Trophoblast cell (in vitro differentiated cells and primary cell): ENCODE data around the gene BPGM.

ENCODE experiments used
- DNase-seq, 2 donors: peaks; one replicate each; pipeline ENCODE4 v3.0.0-alpha.2; 2016
- H2AFZ ChIP-seq: 2 replicates; pipeline ENCODE4 v1.6.1; 2013; ENCODE audit warnings: low read length, moderate library complexity, mild to moderate bottlenecking; ENCODE audit not compliant: insufficient read depth, poor library complexity
- H2AK5ac ChIP-seq: 2 replicates; pipeline ENCODE4 v1.6.1; 2013; ENCODE audit warnings: mild to moderate bottlenecking, low read length
- H2BK120ac ChIP-seq: 2 replicates; pipeline ENCODE4 v1.6.1; 2013; ENCODE audit warnings: low read length, mild to moderate bottlenecking, moderate library complexity; ENCODE audit not compliant: insufficient read depth, poor library complexity
- H2BK12ac ChIP-seq: 2 replicates; pipeline ENCODE4 v1.6.1; 2013; ENCODE audit warnings: mild to moderate bottlenecking, low read length, moderate library complexity
- H2BK5ac ChIP-seq: 2 replicates; pipeline ENCODE4 v1.6.1; 2013; ENCODE audit warnings: low read length, low read depth, moderate library complexity, mild to moderate bottlenecking; ENCODE audit not compliant: poor library complexity
- H3K14ac ChIP-seq: 2 replicates; pipeline ENCODE4 v1.6.1; 2013; ENCODE audit warnings: mild to moderate bottlenecking, low read length
- H3K18ac ChIP-seq: 2 replicates; pipeline ENCODE4 v1.6.1; 2013; ENCODE audit warnings: mild to moderate bottlenecking, low read length
- H3K23ac ChIP-seq: 2 replicates; pipeline ENCODE4 v1.6.1; 2013; ENCODE audit warnings: low read length
- H3K27ac ChIP-seq: 2 replicates; pipeline ENCODE4 v1.5.1; 2013; ENCODE audit warnings: low read depth, mild to moderate bottlenecking, inconsistent platforms, low read length, moderate library complexity
- H3K27me3 ChIP-seq: 2 replicates; pipeline ENCODE4 v1.6.1; 2013; ENCODE audit warnings: inconsistent platforms, mild to moderate bottlenecking, low read length, moderate library complexity; ENCODE audit not compliant: insufficient read depth
- H3K36me3 ChIP-seq, 2 experiments: 1 replicate in 1 of 2; 2 replicates in 1 of 2; pipeline ENCODE4 v1.6.1; 2013; ENCODE audit warnings: low read length in 2 of 2, mild to moderate bottlenecking in 2 of 2, moderate library complexity in 1 of 2; ENCODE audit not compliant: insufficient read depth in 2 of 2, control insufficient read depth in 1 of 2
- H3K4ac ChIP-seq: 2 replicates; pipeline ENCODE4 v1.6.1; 2013; ENCODE audit warnings: low read depth, mild to moderate bottlenecking, low read length, moderate library complexity
- H3K4me1 ChIP-seq, 2 experiments: 1 replicate in 1 of 2; 2 replicates in 1 of 2; pipeline ENCODE4 v1.6.1; 2013; ENCODE audit warnings: low read length in 2 of 2, mild to moderate bottlenecking in 2 of 2, moderate library complexity in 1 of 2; ENCODE audit not compliant: insufficient read depth in 2 of 2, control insufficient read depth in 1 of 2
- H3K4me2 ChIP-seq: 2 replicates; pipeline ENCODE4 v1.6.1; 2013; ENCODE audit warnings: inconsistent platforms, mild to moderate bottlenecking, low read length, moderate library complexity
- H3K4me3 ChIP-seq: 2 replicates; pipeline ENCODE4 v1.5.1; 2013; ENCODE audit warnings: mild to moderate bottlenecking, low read depth, low read length, inconsistent platforms
- H3K79me1 ChIP-seq: one replicate; pipeline ENCODE4 v1.6.1; 2013; ENCODE audit warnings: low read length
- H3K79me2 ChIP-seq: 2 replicates; pipeline ENCODE4 v1.6.1; 2013; ENCODE audit warnings: low read length, mild to moderate bottlenecking; ENCODE audit not compliant: control insufficient read depth, insufficient read depth, poor library complexity
- H3K9ac ChIP-seq: 2 replicates; pipeline ENCODE4 v1.6.1; 2013; ENCODE audit warnings: mild to moderate bottlenecking, low read length
- H3K9me3 ChIP-seq: 2 replicates; pipeline ENCODE4 v1.6.1; 2013; ENCODE audit warnings: low read depth, mild to moderate bottlenecking, control low read depth, inconsistent platforms, low read length; ENCODE audit not compliant: insufficient read depth
- H4K12ac ChIP-seq: 2 replicates; pipeline ENCODE4 v1.6.1; 2013; ENCODE audit warnings: low read depth, mild to moderate bottlenecking, low read length, moderate library complexity
- H4K8ac ChIP-seq: 2 replicates; pipeline ENCODE4 v1.6.1; 2013; ENCODE audit warnings: low read depth, mild to moderate bottlenecking, low read length, moderate library complexity
- H4K91ac ChIP-seq: one replicate; pipeline ENCODE4 v1.6.1; 2013; ENCODE audit warnings: low read depth, mild to moderate bottlenecking, low read length, moderate library complexity
- WGBS: extraction: QIAGEN DNeasy Blood & Tissue Kit; methylation state at CpG from one replicate; pipeline ENCODE4 v1.1.7; 2013; ENCODE audit warnings: missing lambda C conversion rate; ENCODE audit not compliant: insufficient read length, insufficient coverage; ENCODE audit errors: extremely low coverage; 5-methylcytosine and 5-hydroxymethylcytosine counted together

BPGM gene

GRCh38 chr7:134679006-134679405, 32.4 kb downstream of the BPGM start:
- DNase-seq = peak in 1 of 2 donors; percentile 47
- no peaks in the 10 kb centered on the region for H3K27me3 ChIP-seq
- peaks cover 2% of the 10 kb centered on the region for H3K79me1 ChIP-seq
- no peak overlapping the region for H3K23ac ChIP-seq
- H2AFZ ChIP-seq = no peak overlapping the region
- no peak overlapping the region for H3K27ac ChIP-seq
- H3K14ac ChIP-seq = no peak overlapping the region
- peaks cover under 1 to 1% of the 10 kb centered on the region in 2 experiments for H3K36me3 ChIP-seq
- no peaks in the 10 kb centered on the region for H3K79me2 ChIP-seq
- H4K8ac ChIP-seq = no peak overlapping the region
- H2BK12ac ChIP-seq = no peak overlapping the region
- no peak overlapping the region for H3K4me3 ChIP-seq
- no peak overlapping the region for H4K12ac ChIP-seq
- no peaks in the 10 kb centered on the region for H3K9me3 ChIP-seq
- no peak overlapping the region for H2BK5ac ChIP-seq
- no peak overlapping the region for H4K91ac ChIP-seq
- no peak overlapping the region for H3K4ac ChIP-seq
- H2AK5ac ChIP-seq = no peak overlapping the region
- no peak overlapping the region for H3K18ac ChIP-seq
- peak overlapping the region; percentile 25 for H2BK120ac ChIP-seq
- H3K4me2 ChIP-seq = no peak overlapping the region
- no CpG with 5 or more reads among the region's 2 CpGs for WGBS
- H3K9ac ChIP-seq = no peak overlapping the region
- peaks cover 4 to 13% of the 10 kb centered on the region in 2 experiments for H3K4me1 ChIP-seq

GRCh38 chr7:134684165-134684564, 37.5 kb downstream of the BPGM start:
- no peak overlapping the region for H2AK5ac ChIP-seq
- no peak overlapping the region for H3K4ac ChIP-seq
- no peak overlapping the region for H2BK5ac ChIP-seq
- H2BK120ac ChIP-seq = no peak overlapping the region
- peaks cover 4% of the 10 kb centered on the region for H3K79me1 ChIP-seq
- H3K23ac ChIP-seq = no peak overlapping the region
- H3K4me1 ChIP-seq = no peaks in the 10 kb centered on the region
- H3K4me3 ChIP-seq = no peak overlapping the region
- H4K12ac ChIP-seq = no peak overlapping the region
- H3K27ac ChIP-seq = no peak overlapping the region
- no peak overlapping the region for H3K18ac ChIP-seq
- H2BK12ac ChIP-seq = no peak overlapping the region
- no peak overlapping the region for H3K9ac ChIP-seq
- peaks cover 0 to 1% of the 10 kb centered on the region in 2 experiments for H3K36me3 ChIP-seq
- no peak overlapping the region for H3K4me2 ChIP-seq
- DNase-seq = no peak
- H2AFZ ChIP-seq = no peak overlapping the region
- H3K14ac ChIP-seq = no peak overlapping the region
- no peaks in the 10 kb centered on the region for H3K79me2 ChIP-seq
- no CpG with 5 or more reads among the region's 3 CpGs for WGBS
- no peak overlapping the region for H4K8ac ChIP-seq
- H3K9me3 ChIP-seq = no peaks in the 10 kb centered on the region
- no peak overlapping the region for H4K91ac ChIP-seq
- no peaks in the 10 kb centered on the region for H3K27me3 ChIP-seq

GRCh38 chr7:134685250-134685649, 38.6 kb downstream of the BPGM start:
- H4K91ac ChIP-seq = no peak overlapping the region
- no peak overlapping the region for H3K4me2 ChIP-seq
- H2AFZ ChIP-seq = no peak overlapping the region
- no peak overlapping the region for H3K23ac ChIP-seq
- H3K36me3 ChIP-seq = no peaks in the 10 kb centered on the region
- H4K8ac ChIP-seq = no peak overlapping the region
- no peak overlapping the region for H2AK5ac ChIP-seq
- no peaks in the 10 kb centered on the region for H3K4me1 ChIP-seq
- H2BK12ac ChIP-seq = no peak overlapping the region
- H3K27ac ChIP-seq = no peak overlapping the region
- H3K4me3 ChIP-seq = no peak overlapping the region
- peaks cover 4% of the 10 kb centered on the region for H3K79me1 ChIP-seq
- H3K9me3 ChIP-seq = no peaks in the 10 kb centered on the region
- no peaks in the 10 kb centered on the region for H3K27me3 ChIP-seq
- no peak overlapping the region for H3K18ac ChIP-seq
- H3K4ac ChIP-seq = no peak overlapping the region
- H2BK120ac ChIP-seq = no peak overlapping the region
- no peaks in the 10 kb centered on the region for H3K79me2 ChIP-seq
- no peak overlapping the region for H2BK5ac ChIP-seq
- DNase-seq = peak; percentile 43 to 74
- no peak overlapping the region for H4K12ac ChIP-seq
- whole genome bisulfite sequencing = no CpG with 5 or more reads among the region's 2 CpGs
- no peak overlapping the region for H3K14ac ChIP-seq
- no peak overlapping the region for H3K9ac ChIP-seq

GRCh38 chr7:134686786-134687185, 40.1 kb downstream of the BPGM start:
- DNase-seq = peak; percentile 55 to 77

More at GRCh38 chr7:134686786-134687185, 40.1 kb downstream of the BPGM start:
- no peak overlapping the region for H3K4me3 ChIP-seq
- no peaks in the 10 kb centered on the region for H3K36me3 ChIP-seq
- no peak overlapping the region for H2BK120ac ChIP-seq
- H3K4ac ChIP-seq = no peak overlapping the region
- peaks cover 11% of the 10 kb centered on the region for H3K79me1 ChIP-seq
- no peak overlapping the region for H4K12ac ChIP-seq
- H3K27ac ChIP-seq = no peak overlapping the region
- no CpG with 5 or more reads among the region's 6 CpGs for WGBS
- H3K18ac ChIP-seq = no peak overlapping the region
- no peaks in the 10 kb centered on the region for H3K9me3 ChIP-seq
- no peaks in the 10 kb centered on the region for H3K27me3 ChIP-seq
- no peak overlapping the region for H4K91ac ChIP-seq
- H3K23ac ChIP-seq = no peak overlapping the region
- no peak overlapping the region for H3K9ac ChIP-seq
- no peak overlapping the region for H3K4me2 ChIP-seq
- H2AFZ ChIP-seq = no peak overlapping the region
- peaks cover 2% of the 10 kb centered on the region for H3K79me2 ChIP-seq
- no peak overlapping the region for H2AK5ac ChIP-seq
- H2BK5ac ChIP-seq = no peak overlapping the region
- H4K8ac ChIP-seq = no peak overlapping the region
- H3K14ac ChIP-seq = no peak overlapping the region
- peaks cover 8% of the 10 kb centered on the region in 2 experiments for H3K4me1 ChIP-seq
- H2BK12ac ChIP-seq = no peak overlapping the region
